Measurements from ENCODE around the gene CDADC1.

DNA sequence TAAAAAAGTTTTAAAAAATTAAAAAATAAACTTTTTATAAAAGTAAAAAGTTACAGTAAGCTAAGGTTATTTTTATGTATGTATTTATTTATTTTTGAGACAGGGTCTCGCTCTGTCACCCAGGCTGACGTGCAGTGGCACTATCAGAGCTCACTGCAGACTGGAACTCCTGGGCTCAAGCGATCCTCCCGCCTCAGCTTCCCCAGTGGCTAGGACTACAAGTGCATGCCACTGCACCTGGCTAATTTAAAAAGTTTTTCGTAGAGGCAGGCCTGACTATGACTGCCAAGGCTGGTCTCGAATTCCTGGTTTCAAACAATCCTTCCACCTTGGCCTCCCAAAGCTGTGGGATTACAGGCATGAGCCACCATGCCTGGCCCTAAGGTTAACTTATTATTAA is 64.1 kb downstream of the CDADC1 start:
- TF ChIP-seq ZFP30 (CRISPR knock-in tag; IDR thresholded peaks at IDR 0.05) (no peak), ZC3H10 (CRISPR knock-in tag; IDR thresholded peaks at IDR 0.05) (no peak), TOX (CRISPR knock-in tag; IDR thresholded peaks at IDR 0.05; ENCODE audit: borderline replicate concordance) (no peak), ISL1 (CRISPR knock-in tag; IDR thresholded peaks at IDR 0.05) (no peak), PPARA (CRISPR knock-in tag; IDR thresholded peaks at IDR 0.05; ENCODE audit: borderline replicate concordance) (no peak), RARB (CRISPR knock-in tag; IDR thresholded peaks at IDR 0.05) (no peak), ZNF70 (CRISPR knock-in tag; IDR thresholded peaks at IDR 0.05) (no peak)
- TF ChIP-seq, protein P1, sequence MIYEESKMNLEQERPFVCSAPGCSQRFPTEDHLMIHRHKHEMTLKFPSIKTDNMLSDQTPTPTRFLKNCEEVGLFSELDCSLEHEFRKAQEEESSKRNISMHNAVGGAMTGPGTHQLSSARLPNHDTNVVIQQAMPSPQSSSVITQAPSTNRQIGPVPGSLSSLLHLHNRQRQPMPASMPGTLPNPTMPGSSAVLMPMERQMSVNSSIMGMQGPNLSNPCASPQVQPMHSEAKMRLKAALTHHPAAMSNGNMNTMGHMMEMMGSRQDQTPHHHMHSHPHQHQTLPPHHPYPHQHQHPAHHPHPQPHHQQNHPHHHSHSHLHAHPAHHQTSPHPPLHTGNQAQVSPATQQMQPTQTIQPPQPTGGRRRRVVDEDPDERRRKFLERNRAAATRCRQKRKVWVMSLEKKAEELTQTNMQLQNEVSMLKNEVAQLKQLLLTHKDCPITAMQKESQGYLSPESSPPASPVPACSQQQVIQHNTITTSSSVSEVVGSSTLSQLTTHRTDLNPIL (CRISPR knock-in tag; IDR thresholded peaks at IDR 0.05; ENCODE audit: low read depth): no peak
- TF ChIP-seq, protein P2, sequence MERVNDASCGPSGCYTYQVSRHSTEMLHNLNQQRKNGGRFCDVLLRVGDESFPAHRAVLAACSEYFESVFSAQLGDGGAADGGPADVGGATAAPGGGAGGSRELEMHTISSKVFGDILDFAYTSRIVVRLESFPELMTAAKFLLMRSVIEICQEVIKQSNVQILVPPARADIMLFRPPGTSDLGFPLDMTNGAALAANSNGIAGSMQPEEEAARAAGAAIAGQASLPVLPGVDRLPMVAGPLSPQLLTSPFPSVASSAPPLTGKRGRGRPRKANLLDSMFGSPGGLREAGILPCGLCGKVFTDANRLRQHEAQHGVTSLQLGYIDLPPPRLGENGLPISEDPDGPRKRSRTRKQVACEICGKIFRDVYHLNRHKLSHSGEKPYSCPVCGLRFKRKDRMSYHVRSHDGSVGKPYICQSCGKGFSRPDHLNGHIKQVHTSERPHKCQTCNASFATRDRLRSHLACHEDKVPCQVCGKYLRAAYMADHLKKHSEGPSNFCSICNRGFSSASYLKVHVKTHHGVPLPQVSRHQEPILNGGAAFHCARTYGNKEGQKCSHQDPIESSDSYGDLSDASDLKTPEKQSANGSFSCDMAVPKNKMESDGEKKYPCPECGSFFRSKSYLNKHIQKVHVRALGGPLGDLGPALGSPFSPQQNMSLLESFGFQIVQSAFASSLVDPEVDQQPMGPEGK (CRISPR knock-in tag; IDR thresholded peaks at IDR 0.05; ENCODE audit: borderline replicate concordance): no peak
- TF ChIP-seq, protein P3, sequence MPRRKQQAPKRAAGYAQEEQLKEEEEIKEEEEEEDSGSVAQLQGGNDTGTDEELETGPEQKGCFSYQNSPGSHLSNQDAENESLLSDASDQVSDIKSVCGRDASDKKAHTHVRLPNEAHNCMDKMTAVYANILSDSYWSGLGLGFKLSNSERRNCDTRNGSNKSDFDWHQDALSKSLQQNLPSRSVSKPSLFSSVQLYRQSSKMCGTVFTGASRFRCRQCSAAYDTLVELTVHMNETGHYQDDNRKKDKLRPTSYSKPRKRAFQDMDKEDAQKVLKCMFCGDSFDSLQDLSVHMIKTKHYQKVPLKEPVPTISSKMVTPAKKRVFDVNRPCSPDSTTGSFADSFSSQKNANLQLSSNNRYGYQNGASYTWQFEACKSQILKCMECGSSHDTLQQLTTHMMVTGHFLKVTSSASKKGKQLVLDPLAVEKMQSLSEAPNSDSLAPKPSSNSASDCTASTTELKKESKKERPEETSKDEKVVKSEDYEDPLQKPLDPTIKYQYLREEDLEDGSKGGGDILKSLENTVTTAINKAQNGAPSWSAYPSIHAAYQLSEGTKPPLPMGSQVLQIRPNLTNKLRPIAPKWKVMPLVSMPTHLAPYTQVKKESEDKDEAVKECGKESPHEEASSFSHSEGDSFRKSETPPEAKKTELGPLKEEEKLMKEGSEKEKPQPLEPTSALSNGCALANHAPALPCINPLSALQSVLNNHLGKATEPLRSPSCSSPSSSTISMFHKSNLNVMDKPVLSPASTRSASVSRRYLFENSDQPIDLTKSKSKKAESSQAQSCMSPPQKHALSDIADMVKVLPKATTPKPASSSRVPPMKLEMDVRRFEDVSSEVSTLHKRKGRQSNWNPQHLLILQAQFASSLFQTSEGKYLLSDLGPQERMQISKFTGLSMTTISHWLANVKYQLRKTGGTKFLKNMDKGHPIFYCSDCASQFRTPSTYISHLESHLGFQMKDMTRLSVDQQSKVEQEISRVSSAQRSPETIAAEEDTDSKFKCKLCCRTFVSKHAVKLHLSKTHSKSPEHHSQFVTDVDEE (CRISPR knock-in tag; IDR thresholded peaks at IDR 0.05): no peak
